ENCODE data around the gene CPT2.

The CPT2 gene

GRCh38 chr1:53220962-53221286 is 24.3 kb downstream of the CPT2 start:
- no peak for TF ChIP-seq TEAD4 (IDR thresholded peaks at IDR 0.05)
- TF ChIP-seq EGR1 (IDR thresholded peaks at IDR 0.05) = no peak
- TF ChIP-seq, protein P1, sequence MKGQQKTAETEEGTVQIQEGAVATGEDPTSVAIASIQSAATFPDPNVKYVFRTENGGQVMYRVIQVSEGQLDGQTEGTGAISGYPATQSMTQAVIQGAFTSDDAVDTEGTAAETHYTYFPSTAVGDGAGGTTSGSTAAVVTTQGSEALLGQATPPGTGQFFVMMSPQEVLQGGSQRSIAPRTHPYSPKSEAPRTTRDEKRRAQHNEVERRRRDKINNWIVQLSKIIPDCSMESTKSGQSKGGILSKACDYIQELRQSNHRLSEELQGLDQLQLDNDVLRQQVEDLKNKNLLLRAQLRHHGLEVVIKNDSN (IDR thresholded peaks at IDR 0.05) = no peak
- no peak for TF ChIP-seq FOXM1 (IDR thresholded peaks at IDR 0.05; ENCODE audit: borderline replicate concordance, low read depth)
- TF ChIP-seq CREB1 (IDR thresholded peaks at IDR 0.05; ENCODE audit: low read depth) = no peak
- no peak for TF ChIP-seq TAF1 (IDR thresholded peaks at IDR 0.05; ENCODE audit: low read depth)
- TF ChIP-seq, protein P2, sequence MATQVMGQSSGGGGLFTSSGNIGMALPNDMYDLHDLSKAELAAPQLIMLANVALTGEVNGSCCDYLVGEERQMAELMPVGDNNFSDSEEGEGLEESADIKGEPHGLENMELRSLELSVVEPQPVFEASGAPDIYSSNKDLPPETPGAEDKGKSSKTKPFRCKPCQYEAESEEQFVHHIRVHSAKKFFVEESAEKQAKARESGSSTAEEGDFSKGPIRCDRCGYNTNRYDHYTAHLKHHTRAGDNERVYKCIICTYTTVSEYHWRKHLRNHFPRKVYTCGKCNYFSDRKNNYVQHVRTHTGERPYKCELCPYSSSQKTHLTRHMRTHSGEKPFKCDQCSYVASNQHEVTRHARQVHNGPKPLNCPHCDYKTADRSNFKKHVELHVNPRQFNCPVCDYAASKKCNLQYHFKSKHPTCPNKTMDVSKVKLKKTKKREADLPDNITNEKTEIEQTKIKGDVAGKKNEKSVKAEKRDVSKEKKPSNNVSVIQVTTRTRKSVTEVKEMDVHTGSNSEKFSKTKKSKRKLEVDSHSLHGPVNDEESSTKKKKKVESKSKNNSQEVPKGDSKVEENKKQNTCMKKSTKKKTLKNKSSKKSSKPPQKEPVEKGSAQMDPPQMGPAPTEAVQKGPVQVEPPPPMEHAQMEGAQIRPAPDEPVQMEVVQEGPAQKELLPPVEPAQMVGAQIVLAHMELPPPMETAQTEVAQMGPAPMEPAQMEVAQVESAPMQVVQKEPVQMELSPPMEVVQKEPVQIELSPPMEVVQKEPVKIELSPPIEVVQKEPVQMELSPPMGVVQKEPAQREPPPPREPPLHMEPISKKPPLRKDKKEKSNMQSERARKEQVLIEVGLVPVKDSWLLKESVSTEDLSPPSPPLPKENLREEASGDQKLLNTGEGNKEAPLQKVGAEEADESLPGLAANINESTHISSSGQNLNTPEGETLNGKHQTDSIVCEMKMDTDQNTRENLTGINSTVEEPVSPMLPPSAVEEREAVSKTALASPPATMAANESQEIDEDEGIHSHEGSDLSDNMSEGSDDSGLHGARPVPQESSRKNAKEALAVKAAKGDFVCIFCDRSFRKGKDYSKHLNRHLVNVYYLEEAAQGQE (IDR thresholded peaks at IDR 0.05; ENCODE audit: low read depth) = no peak
- no peak for TF ChIP-seq TCF12 (IDR thresholded peaks at IDR 0.05; ENCODE audit: low read depth)
- no peak for TF ChIP-seq MAX (IDR thresholded peaks at IDR 0.05)

- TF ChIP-seq RAD21 (IDR thresholded peaks at IDR 0.05; ENCODE audit: low read depth) = no peak
- no peak for TF ChIP-seq NFIC (IDR thresholded peaks at IDR 0.05)
- no peak for TF ChIP-seq CREB1 (IDR thresholded peaks at IDR 0.05; ENCODE audit: low read depth)
- no peak for TF ChIP-seq YY1 (IDR thresholded peaks at IDR 0.05; ENCODE audit: low read depth)
- TF ChIP-seq, protein P2 (IDR thresholded peaks at IDR 0.05; ENCODE audit: low read depth) = no peak
- TF ChIP-seq MAX (IDR thresholded peaks at IDR 0.05) = no peak
- no peak for TF ChIP-seq FOXM1 (IDR thresholded peaks at IDR 0.05; ENCODE audit: borderline replicate concordance, low read depth)
- TF ChIP-seq CEBPB (IDR thresholded peaks at IDR 0.05) = no peak
- TF ChIP-seq TCF12 (IDR thresholded peaks at IDR 0.05; ENCODE audit: low read depth) = no peak
- TF ChIP-seq, protein P1 (IDR thresholded peaks at IDR 0.05) = no peak
- no peak for TF ChIP-seq EP300 (IDR thresholded peaks at IDR 0.05; ENCODE audit: borderline replicate concordance)
- TF ChIP-seq EGR1 (IDR thresholded peaks at IDR 0.05) = no peak
- TF ChIP-seq TEAD4 (IDR thresholded peaks at IDR 0.05) = no peak
These were observed 41.0 kb downstream of the CPT2 start for GRCh38 chr1:53237638-53238037.

DNA sequence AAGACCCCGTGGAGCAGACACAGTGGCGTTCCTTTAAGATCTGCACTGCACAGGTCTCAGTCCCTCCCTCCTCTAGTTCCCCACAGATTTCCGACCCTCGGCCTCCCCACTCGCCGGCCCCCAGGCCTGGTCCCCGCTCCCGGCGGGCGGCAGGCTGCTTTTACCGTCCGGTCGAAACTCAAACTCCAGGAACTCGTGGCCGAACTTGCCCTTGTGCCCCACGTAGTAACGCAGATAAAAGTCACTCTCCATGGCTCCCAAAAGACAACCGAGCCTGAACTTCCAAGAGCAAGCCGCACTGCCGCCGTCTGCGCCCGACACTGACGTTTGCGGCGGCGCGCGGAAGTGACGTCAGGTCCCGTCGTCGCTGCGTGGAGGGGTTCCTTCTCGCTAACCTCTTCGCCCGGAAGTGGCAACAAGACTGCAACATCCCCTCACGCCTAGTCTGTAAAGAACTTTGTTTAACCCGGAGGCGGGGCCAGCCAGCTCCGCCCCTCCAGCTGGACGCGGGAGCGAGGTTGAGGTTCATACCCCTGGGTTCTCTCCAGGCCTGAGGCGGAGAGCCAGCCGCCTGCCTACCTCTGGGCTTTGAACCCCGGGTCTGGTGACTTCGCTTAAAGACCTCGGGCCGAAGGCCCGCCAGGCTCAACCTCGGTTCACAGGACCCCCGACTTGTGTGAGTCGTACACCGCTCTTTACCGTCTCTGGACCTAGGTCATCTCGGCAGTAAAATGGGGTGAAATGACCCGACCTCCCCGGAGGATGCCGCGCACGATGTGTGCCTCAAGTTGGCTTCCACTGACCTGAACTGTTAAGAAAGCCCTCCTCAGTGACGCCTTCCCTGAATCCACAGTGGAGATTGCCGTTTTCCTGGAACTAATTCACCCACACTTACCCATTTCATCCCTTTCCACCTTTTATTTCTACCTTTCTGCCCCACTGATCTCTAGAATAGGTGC is 41.9 kb downstream of the CPT2 start, which contains the start of gene MAGOH:
TSS of gene MAGOH (minus strand) at position 322 of the 959 bp plus-strand sequence. CDS start at position 252, 70 bp downstream.
- TF ChIP-seq YY1 (IDR thresholded peaks at IDR 0.05; ENCODE audit: low read depth) (peak; percentile 59; the same call in 1 of the 2 replicates), RAD21 (IDR thresholded peaks at IDR 0.05; ENCODE audit: low read depth) (no peak), TCF12 (IDR thresholded peaks at IDR 0.05; ENCODE audit: low read depth) (peak; percentile 78), NFIC (IDR thresholded peaks at IDR 0.05) (0 out of 2 replicates have a peak, but pooled peaks have one; percentile 29), CEBPB (IDR thresholded peaks at IDR 0.05) (no peak), TAF1 (IDR thresholded peaks at IDR 0.05; ENCODE audit: low read depth) (peak; percentile 75), TEAD4 (IDR thresholded peaks at IDR 0.05) (peak; percentile 18; the same call in 1 of the 2 replicates), ZBTB7A (IDR thresholded peaks at IDR 0.05; ENCODE audit: low read depth) (no peak), EP300 (IDR thresholded peaks at IDR 0.05; ENCODE audit: borderline replicate concordance) (peak; percentile 28; the same call in 1 of the 2 replicates), EGR1 (IDR thresholded peaks at IDR 0.05) (0 out of 2 replicates have a peak, but pooled peaks have one; percentile 9), MAX (IDR thresholded peaks at IDR 0.05) (peak; percentile 88), FOXM1 (IDR thresholded peaks at IDR 0.05; ENCODE audit: borderline replicate concordance, low read depth) (no peak), CREB1 (IDR thresholded peaks at IDR 0.05; ENCODE audit: low read depth) (peak; percentile 99)
- TF ChIP-seq, protein P1 (IDR thresholded peaks at IDR 0.05) = 0 out of 2 replicates have a peak, but pooled peaks have one; percentile 40
- TF ChIP-seq, protein P2 (IDR thresholded peaks at IDR 0.05; ENCODE audit: low read depth) = no peak
